GM12878 (cell line): Measurements from ENCODE around the gene TOMM40. TPM values are rescaled to one million over a fixed set of nuclear protein-coding genes. Genes with fewer than 3 reads are reported as not detected.

ENCODE experiments used
- ATAC-seq: fragments of 200-7000 bp; cut with Tn5 transposase; 3 replicates; pipeline ENCODE4 v1.9.1; 2020; ENCODE audit warnings: mild to moderate bottlenecking, moderate library complexity
- BruUV-seq: library from RNA; stranded (reverse); fragments of 400-500 nt; replicated peaks from 2 replicates; lab custom pipeline; 2021; lab: Mats Ljungman, UMichigan
- CTCF ChIA-PET: fragments of 300-600 bp; sonication (Branson Sonifier 250); formaldehyde crosslinking; extraction: SDS; loops from one replicate; lab custom pipeline; 2021; ENCODE audit warnings: inconsistent platforms; lab: Yijun Ruan, JAX
- POLR2A ChIA-PET: fragments of 350-600 bp; formaldehyde crosslinking; extraction: SDS; loops from one replicate; lab custom pipeline; 2021; ENCODE audit warnings: inconsistent platforms; lab: Charles Lee
- RAD21 ChIA-PET: fragments of 300-600 bp; sonication (Branson Sonifier 250); formaldehyde crosslinking; loops from one replicate; lab custom pipeline; 2023; ENCODE audit warnings: antibody characterized with exemption; ENCODE audit not compliant: unreplicated experiment; lab: Charles Lee
- SMC1A ChIA-PET: fragments of 300-600 bp; sonication (Branson Sonifier 250); formaldehyde crosslinking; loops from one replicate; lab custom pipeline; 2023; ENCODE audit not compliant: unreplicated experiment, uncharacterized antibody; lab: Charles Lee
- DNase-seq: peaks from one replicate; pipeline ENCODE4 v3.0.0-alpha.2; 2011; ENCODE audit warnings: low read depth, low spot score
- FAIRE-seq: peaks from 3 replicates; lab custom pipeline; 2011; peaks lifted over from hg19 to GRCh38; lab: Jason Lieb, UNC
- H2AFZ ChIP-seq: 2 replicates; pipeline ENCODE4 v1.6.0; 2011; ENCODE audit warnings: low read depth, low read length, control low read depth; ENCODE audit not compliant: control insufficient read depth
- H3K27ac ChIP-seq: 2 replicates; pipeline ENCODE4 v1.5.1; 2011; ENCODE audit warnings: control low read depth; ENCODE audit not compliant: control insufficient read depth, insufficient read depth
- H3K27me3 ChIP-seq, 2 experiments: replicated peaks in 1 of 2; 2 replicates each; pipeline versions ENCODE4 v1.6.0 to v1.6.1; 2011; ENCODE audit warnings: low read length in 1 of 2; ENCODE audit not compliant: control insufficient read depth in 2 of 2, insufficient read depth in 2 of 2
- H3K36me3 ChIP-seq, 2 experiments: 2 replicates each; pipeline ENCODE4 v1.5.1; 2011; ENCODE audit warnings: low read length in 1 of 2; ENCODE audit not compliant: control insufficient read depth in 2 of 2, insufficient read depth in 2 of 2
- H3K4me1 ChIP-seq: 2 replicates; pipeline ENCODE4 v1.6.1; 2011; ENCODE audit warnings: mild to moderate bottlenecking, low read length, moderate library complexity, mixed read lengths; ENCODE audit not compliant: control insufficient read depth, insufficient read depth
- H3K4me2 ChIP-seq: 2 replicates; pipeline ENCODE4 v1.6.0; 2011; ENCODE audit warnings: control low read depth; ENCODE audit not compliant: control insufficient read depth, insufficient read depth
- H3K4me3 ChIP-seq: fragments of 200-600 bp; sonication (generic); 2 replicates; pipeline ENCODE4 v1.5.1; 2016
- H3K79me2 ChIP-seq: 2 replicates; pipeline ENCODE4 v1.6.0; 2011; ENCODE audit warnings: low read length; ENCODE audit not compliant: control insufficient read depth, insufficient read depth
- H3K9ac ChIP-seq: 2 replicates; pipeline ENCODE4 v1.8.0; 2011; ENCODE audit warnings: low read length, control low read depth, mixed read lengths; ENCODE audit not compliant: control insufficient read depth, insufficient read depth
- H3K9me3 ChIP-seq: replicated peaks from 3 replicates; pipeline ENCODE4 v1.5.1; 2011; ENCODE audit warnings: mild to moderate bottlenecking, low read length; ENCODE audit not compliant: control insufficient read depth, insufficient read depth
- H4K20me1 ChIP-seq: 2 replicates; pipeline ENCODE4 v1.6.0; 2011; ENCODE audit not compliant: control insufficient read depth, insufficient read depth
- CEBPB ChIP-seq, 2 experiments: fragments of 150-350 bp in 1 of 2; IDR thresholded peaks; 2 replicates each; pipeline ENCODE4 v1.6.1; 2012 to 2014; ENCODE audit warnings: low read depth in 2 of 2, low read length in 2 of 2, borderline replicate concordance in 1 of 2, inconsistent platforms in 1 of 2
- ETV6 ChIP-seq, 2 experiments: fragments of 450-650 bp in 1 of 2; IDR thresholded peaks in 1 of 2; conservative IDR thresholded peaks in 1 of 2; 2 replicates each; pipeline ENCODE4 v1.6.1; 2014; ENCODE audit warnings: antibody characterized with exemption in 1 of 2, borderline replicate concordance in 1 of 2, low read depth in 1 of 2, mild to moderate bottlenecking in 1 of 2, moderate library complexity in 1 of 2
- MYB ChIP-seq: fragments of 150-350 bp; IDR thresholded peaks from 2 replicates; pipeline ENCODE4 v1.6.1; 2014; ENCODE audit warnings: mild to moderate bottlenecking, low read depth, low read length, borderline replicate concordance
- POLR2AphosphoS5 ChIP-seq: IDR thresholded peaks from 2 replicates; pipeline ENCODE4 v1.6.1; 2011; ENCODE audit warnings: mild to moderate bottlenecking, low read length, inconsistent platforms
- whole genome bisulfite sequencing: methylation state at CpG from one replicate; pipeline ENCODE4 v1.1.6; 2016; ENCODE audit warnings: low lambda C conversion rate; ENCODE audit not compliant: insufficient replicate concordance, insufficient coverage; ENCODE audit errors: missing lambda C conversion rate; 5-methylcytosine and 5-hydroxymethylcytosine counted together
- in situ Hi-C: fragments of 300-500 bp; cut with MboI; formaldehyde crosslinking; loops from 9 replicates; pipeline ENCODE4 v1.14.3; 2018; ENCODE audit warnings: mixed read lengths
- intact Hi-C: fragments of 100-400 bp; cut with micrococcal nuclease; formaldehyde crosslinking; loops from one replicate; pipeline ENCODE4 v1.14.2; 2022; ENCODE audit not compliant: unreplicated experiment
- polyA plus RNA-seq, 11 experiments: library from polyadenylated mRNA; depleted of rRNA in 4 of 11; unstranded in 6 of 11; stranded (reverse) in 5 of 11; fragments of >200 nt; fragmentation: Nextera tagmentation in 4 of 11; fragmentation: Illumina TruSeq in 1 of 11; extraction: Ambion mirVana in 4 of 11; extraction: Trizol in 1 of 11; gene quantifications; 1 replicate in 1 of 11; 2 replicates in 10 of 11; pipeline versions ENCODE4 v1.2.1 to v1.2.3, GENCODE V29; 2011 to 2016; ENCODE audit warnings: inconsistent platforms in 2 of 11, missing spikeins in 2 of 11, low read depth in 1 of 11
- total RNA-seq, 4 experiments: library from RNA; depleted of rRNA in 3 of 4; stranded (reverse); fragments of >200 nt in 3 of 4; fragmentation: Illumina TruSeq in 1 of 4; extraction: Trizol in 1 of 4; gene quantifications; 2 replicates each; pipeline versions ENCODE4 v1.2.1 to v1.2.3, GENCODE V29; 2013 to 2021
- TF ChIP-seq, protein P1 (sequence below): fragments of 150-350 bp; IDR thresholded peaks from 2 replicates; pipeline ENCODE4 v1.6.1; 2014; ENCODE audit warnings: mild to moderate bottlenecking, low read depth, low read length
- TF ChIP-seq, protein P2 (sequence below): IDR thresholded peaks from 2 replicates; pipeline ENCODE4 v1.6.1; 2012; ENCODE audit warnings: low read depth, low read length, improper control_type of control experiment

Gene TOMM40
- total and polyA plus RNA-seq, 10 of the 15 experiments (the other 5 are each of a cell fraction or from before 2014, with no cell fraction given), result 0.85 to 221 (median 99.9) TPM

DNA sequence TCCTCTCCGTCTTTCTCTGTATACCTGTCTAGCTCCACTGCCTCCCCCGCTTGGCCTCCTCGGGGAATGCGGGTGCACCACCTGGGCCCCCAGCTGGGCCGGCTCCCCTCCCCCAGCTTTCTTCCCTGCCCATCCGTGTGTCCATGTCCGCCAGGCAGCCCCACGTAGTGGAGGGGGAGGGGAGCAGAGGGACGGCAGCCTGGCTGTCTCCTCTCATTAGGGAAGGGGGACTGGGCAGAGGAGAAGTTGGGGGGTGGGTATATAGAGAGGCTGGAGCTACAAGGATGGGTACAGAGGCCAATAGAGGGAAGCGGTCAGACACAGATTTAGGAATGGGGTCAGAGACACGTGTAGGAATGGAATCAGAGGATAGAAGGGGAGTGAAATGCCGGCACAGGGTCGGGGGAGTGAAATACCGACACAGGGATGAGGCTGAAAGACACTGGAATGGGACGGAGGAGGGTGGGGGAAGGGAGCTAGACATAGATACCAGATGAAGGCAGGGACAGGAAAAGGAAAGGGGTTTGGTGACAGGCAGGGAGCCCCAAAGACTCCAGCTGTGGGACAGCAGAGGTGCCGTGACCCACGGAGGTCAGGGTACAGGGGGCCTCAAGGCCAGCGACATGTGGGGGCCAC lies 42.1 kb upstream of the TOMM40 start:
- POLR2A ChIA-PET, result interaction anchor here (0.6 kb wide), 1 partner anchor 682 kb away, joined by 3 read pairs; no protein-coding TSS in a partner anchor
- H3K4me3 ChIP-seq, result no peak overlapping the region

More for the DNA sequence above, 42.1 kb upstream of the TOMM40 start:
- TF ChIP-seq ETV6 (conservative IDR thresholded peaks at IDR 0.05 in 1 of 2, IDR thresholded peaks at IDR 0.05 in 1 of 2; ENCODE audit: borderline replicate concordance in 1 of 2, low read depth in 1 of 2) (no peak), MYB (no peak), POLR2AphosphoS5 (no peak), CEBPB (IDR thresholded peaks at IDR 0.05; ENCODE audit: borderline replicate concordance in 1 of 2, low read depth in 2 of 2, low read length in 2 of 2) (no peak)
- TF ChIP-seq, protein P1, sequence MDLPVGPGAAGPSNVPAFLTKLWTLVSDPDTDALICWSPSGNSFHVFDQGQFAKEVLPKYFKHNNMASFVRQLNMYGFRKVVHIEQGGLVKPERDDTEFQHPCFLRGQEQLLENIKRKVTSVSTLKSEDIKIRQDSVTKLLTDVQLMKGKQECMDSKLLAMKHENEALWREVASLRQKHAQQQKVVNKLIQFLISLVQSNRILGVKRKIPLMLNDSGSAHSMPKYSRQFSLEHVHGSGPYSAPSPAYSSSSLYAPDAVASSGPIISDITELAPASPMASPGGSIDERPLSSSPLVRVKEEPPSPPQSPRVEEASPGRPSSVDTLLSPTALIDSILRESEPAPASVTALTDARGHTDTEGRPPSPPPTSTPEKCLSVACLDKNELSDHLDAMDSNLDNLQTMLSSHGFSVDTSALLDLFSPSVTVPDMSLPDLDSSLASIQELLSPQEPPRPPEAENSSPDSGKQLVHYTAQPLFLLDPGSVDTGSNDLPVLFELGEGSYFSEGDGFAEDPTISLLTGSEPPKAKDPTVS, result no peak
- TF ChIP-seq, protein P2, sequence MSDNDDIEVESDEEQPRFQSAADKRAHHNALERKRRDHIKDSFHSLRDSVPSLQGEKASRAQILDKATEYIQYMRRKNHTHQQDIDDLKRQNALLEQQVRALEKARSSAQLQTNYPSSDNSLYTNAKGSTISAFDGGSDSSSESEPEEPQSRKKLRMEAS, result no peak
- peaks cover 9 to 11% of the 10 kb centered on the region in 2 experiments for H3K27me3 ChIP-seq
- CTCF ChIA-PET, result interaction anchor here (0.6 to 1.0 kb wide), 3 partner anchors 195 to 266 kb away, joined by 3 read pairs; no protein-coding TSS in a partner anchor
- H3K36me3 ChIP-seq, result no peaks in the 10 kb centered on the region
- no peak overlapping the region for H2AFZ ChIP-seq
- RAD21 ChIA-PET, result no interaction called here
- SMC1A ChIA-PET, result no interaction called here
- FAIRE-seq (no peak), DNase-seq (no peak), ATAC-seq (no peak)
- no peaks in the 10 kb centered on the region for H4K20me1 ChIP-seq
- H3K4me1 ChIP-seq, result peaks cover 8% of the 10 kb centered on the region
- H3K79me2 ChIP-seq, result no peaks in the 10 kb centered on the region
- H3K27ac ChIP-seq, result no peak overlapping the region
- in situ Hi-C loops, result no loop called here
- H3K4me2 ChIP-seq, result no peak overlapping the region
- BruUV-seq, result no TSS peak
- H3K9me3 ChIP-seq, result no peaks in the 10 kb centered on the region
- H3K9ac ChIP-seq, result no peak overlapping the region
- WGBS, result 21% methylated on average over 18 of the region's 18 CpGs
- intact Hi-C loops, result loop anchor here (5.0 to 10.0 kb wide), 2 partner anchors 43 to 194 kb away; partner anchors contain the start of gene TOMM40
